ENCODE results near the gene PDE4D. TPM values are rescaled to one million over a fixed set of nuclear protein-coding genes. Genes with fewer than 3 reads are reported as not detected.

The PDE4D gene
- total RNA-seq, 1 donor from 2014 or later: 34.5 TPM

GRCh38 chr5:58983526-58984452, 909.7 kb downstream of the PDE4D start:
- no peak overlapping the region for H3K27ac ChIP-seq (replicated peaks)
- H3K4me1 ChIP-seq: peaks cover 42% of the 10 kb centered on the region
- no peak for DNase-seq
- H3K9me3 ChIP-seq (replicated peaks): no peaks in the 10 kb centered on the region
- intact Hi-C loops (cut with micrococcal nuclease): no loop called here
- H3K36me3 ChIP-seq: peaks cover 40% of the 10 kb centered on the region
- no peak overlapping the region for H3K4me3 ChIP-seq
- no peaks in the 10 kb centered on the region for H3K27me3 ChIP-seq (ENCODE audit: low read depth)
- no peak for TF ChIP-seq CTCF (IDR thresholded peaks at IDR 0.05; ENCODE audit: borderline replicate concordance)

- peaks cover 30% of the 10 kb centered on the region for H3K36me3 ChIP-seq
- no peak for DNase-seq
- TF ChIP-seq CTCF (IDR thresholded peaks at IDR 0.05; ENCODE audit: borderline replicate concordance): no peak
- peaks cover 36% of the 10 kb centered on the region for H3K4me1 ChIP-seq
- intact Hi-C loops (cut with micrococcal nuclease): no loop called here
- no peak overlapping the region for H3K27ac ChIP-seq (replicated peaks)
- H3K4me3 ChIP-seq: no peak overlapping the region
- H3K27me3 ChIP-seq (ENCODE audit: low read depth): no peaks in the 10 kb centered on the region
- H3K9me3 ChIP-seq (replicated peaks): no peaks in the 10 kb centered on the region
Measured at GRCh38 chr5:58980890-58981289, 912.6 kb downstream of the PDE4D start.

- Histone ChIP-seq H3K27me3 (ENCODE audit: low read depth) (no peaks in the 10 kb centered on the region), H3K9me3 (replicated peaks) (no peaks in the 10 kb centered on the region), H3K4me3 (no peak overlapping the region), H3K4me1 (peaks cover 26% of the 10 kb centered on the region), H3K27ac (replicated peaks) (no peak overlapping the region), H3K36me3 (peaks cover 48% of the 10 kb centered on the region)
- DNase-seq: no peak
- no peak for TF ChIP-seq CTCF (IDR thresholded peaks at IDR 0.05; ENCODE audit: borderline replicate concordance)
- intact Hi-C loops (cut with micrococcal nuclease): no loop called here
Measured at GRCh38 chr5:58979090-58979489, 914.4 kb downstream of the PDE4D start.

GRCh38 chr5:58974601-58975000, 918.9 kb downstream of the PDE4D start:
- Histone ChIP-seq H3K27ac (replicated peaks) (no peak overlapping the region), H3K9me3 (replicated peaks) (no peaks in the 10 kb centered on the region), H3K4me1 (peaks cover 15% of the 10 kb centered on the region), H3K27me3 (ENCODE audit: low read depth) (no peaks in the 10 kb centered on the region), H3K36me3 (peaks cover 46% of the 10 kb centered on the region), H3K4me3 (no peak overlapping the region)
- no peak for DNase-seq
- no peak for TF ChIP-seq CTCF (IDR thresholded peaks at IDR 0.05; ENCODE audit: borderline replicate concordance)
- intact Hi-C loops (cut with micrococcal nuclease): no loop called here

- Histone ChIP-seq H3K4me3 (no peak overlapping the region), H3K36me3 (peaks cover 46% of the 10 kb centered on the region), H3K27ac (replicated peaks) (no peak overlapping the region), H3K4me1 (peaks cover 9% of the 10 kb centered on the region), H3K9me3 (replicated peaks) (no peaks in the 10 kb centered on the region), H3K27me3 (ENCODE audit: low read depth) (no peaks in the 10 kb centered on the region)
- no peak for TF ChIP-seq CTCF (IDR thresholded peaks at IDR 0.05; ENCODE audit: borderline replicate concordance)
- no peak for DNase-seq
- intact Hi-C loops (cut with micrococcal nuclease): no loop called here
Measured at GRCh38 chr5:58974083-58974482, 919.4 kb downstream of the PDE4D start.

Data from left ventricle myocardium inferior (tissue), 1 donor.